Measurements from ENCODE around the gene RTN3. TPM values are rescaled to one million over a fixed set of nuclear protein-coding genes. Genes with fewer than 3 reads are reported as not detected.
"Not testable (repeated sequence)": the region's sequence is repeated elsewhere in the genome, so short reads cannot be mapped to it uniquely, and the experiment has no call there.

The RTN3 gene
- total and polyA plus RNA-seq, 4 donors = 82.1 to 102 (median 92.6) TPM

DNA sequence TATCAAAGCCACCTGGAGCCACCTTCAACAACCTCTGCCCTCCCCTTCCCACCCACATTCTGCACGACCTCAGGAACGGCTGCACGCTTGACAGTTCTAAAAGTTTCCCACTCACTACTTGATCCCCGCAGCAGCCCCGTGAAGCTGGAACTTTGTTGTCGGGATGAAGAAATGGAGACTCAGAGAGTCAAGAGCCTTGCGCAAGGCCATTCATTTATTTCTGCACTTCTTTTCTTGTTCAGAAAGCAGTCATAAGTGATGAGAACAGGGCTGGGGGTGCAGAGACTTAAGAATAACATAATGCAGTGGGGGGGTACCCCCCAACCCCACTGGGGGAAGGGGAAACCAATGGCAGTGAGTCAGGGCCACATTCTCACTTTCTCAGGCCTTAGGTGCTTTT is 89.5 kb downstream of the RTN3 start:
- TF ChIP-seq, protein P1, sequence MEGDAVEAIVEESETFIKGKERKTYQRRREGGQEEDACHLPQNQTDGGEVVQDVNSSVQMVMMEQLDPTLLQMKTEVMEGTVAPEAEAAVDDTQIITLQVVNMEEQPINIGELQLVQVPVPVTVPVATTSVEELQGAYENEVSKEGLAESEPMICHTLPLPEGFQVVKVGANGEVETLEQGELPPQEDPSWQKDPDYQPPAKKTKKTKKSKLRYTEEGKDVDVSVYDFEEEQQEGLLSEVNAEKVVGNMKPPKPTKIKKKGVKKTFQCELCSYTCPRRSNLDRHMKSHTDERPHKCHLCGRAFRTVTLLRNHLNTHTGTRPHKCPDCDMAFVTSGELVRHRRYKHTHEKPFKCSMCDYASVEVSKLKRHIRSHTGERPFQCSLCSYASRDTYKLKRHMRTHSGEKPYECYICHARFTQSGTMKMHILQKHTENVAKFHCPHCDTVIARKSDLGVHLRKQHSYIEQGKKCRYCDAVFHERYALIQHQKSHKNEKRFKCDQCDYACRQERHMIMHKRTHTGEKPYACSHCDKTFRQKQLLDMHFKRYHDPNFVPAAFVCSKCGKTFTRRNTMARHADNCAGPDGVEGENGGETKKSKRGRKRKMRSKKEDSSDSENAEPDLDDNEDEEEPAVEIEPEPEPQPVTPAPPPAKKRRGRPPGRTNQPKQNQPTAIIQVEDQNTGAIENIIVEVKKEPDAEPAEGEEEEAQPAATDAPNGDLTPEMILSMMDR (IDR thresholded peaks at IDR 0.05; ENCODE audit: control extremely low read depth, extremely low read depth) = no peak
- ATAC-seq (ENCODE audit: insufficient read depth, low FRiP score) (no peak), DNase-seq (peak in 1 of 3 donors; percentile 24)
- Histone ChIP-seq H3K4me1 (ENCODE audit: control insufficient read depth in 5 of 5, insufficient read depth in 5 of 5, low read length in 5 of 5) (peaks cover 0 to 30% (median 4%) of the 10 kb centered on the region in 5 donors), H3K9me3 (ENCODE audit: control insufficient read depth in 4 of 4, insufficient read depth in 3 of 4, low read length in 3 of 4) (no peaks in the 10 kb centered on the region), H3K27me3 (ENCODE audit: control insufficient read depth in 3 of 3, insufficient read depth in 3 of 3, low read length in 2 of 3) (peaks cover 0 to 9% (median 0%) of the 10 kb centered on the region in 3 donors), H3K36me3 (ENCODE audit: control insufficient read depth in 4 of 4, insufficient read depth in 4 of 4, low read length in 4 of 4) (no peaks in the 10 kb centered on the region), H3K27ac (ENCODE audit: low read depth in 1 of 2, low read length in 1 of 2) (no peak overlapping the region), H3K4me3 (no peak overlapping the region), H3K9ac (ENCODE audit: insufficient read depth in 1 of 2, low read length in 2 of 2) (no peak overlapping the region)
- WGBS, 2 donors = 64% methylated on average over 7 of the region's 7 CpGs

DNA sequence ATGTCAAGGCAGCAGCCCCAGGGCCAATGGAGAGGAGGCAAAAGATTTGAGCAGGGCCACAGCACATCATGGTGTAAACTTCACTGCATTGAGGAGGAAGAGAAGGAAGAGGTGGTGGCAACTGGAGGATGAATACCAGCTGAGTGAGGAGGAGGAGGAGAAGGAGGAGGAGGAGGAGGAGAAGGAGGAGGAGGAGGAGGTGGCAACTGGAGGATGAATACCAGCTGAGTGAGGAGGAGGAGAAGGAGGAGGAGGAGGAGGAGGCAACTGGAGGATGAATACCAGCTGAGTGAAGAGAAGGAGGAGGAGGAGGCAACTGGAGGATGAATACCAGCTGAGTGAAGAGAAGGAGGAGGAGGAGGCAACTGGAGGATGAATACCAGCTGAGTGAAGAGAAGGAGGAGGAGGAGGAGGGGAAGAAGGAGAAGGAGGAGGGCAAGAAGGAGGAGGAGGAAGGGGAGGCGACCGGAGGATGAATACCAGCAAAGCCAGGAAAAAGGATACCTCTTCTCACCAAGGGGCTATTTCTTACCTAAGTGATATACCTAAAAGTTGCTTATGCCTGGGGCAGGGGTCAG is 90.5 kb downstream of the RTN3 start:
- not testable (repeated sequence) for H3K27ac ChIP-seq (ENCODE audit: low read depth in 1 of 2, low read length in 1 of 2); H3K9me3 ChIP-seq (ENCODE audit: control insufficient read depth in 4 of 4, insufficient read depth in 3 of 4, low read length in 3 of 4); H3K27me3 ChIP-seq (ENCODE audit: control insufficient read depth in 3 of 3, insufficient read depth in 3 of 3, low read length in 2 of 3); DNase-seq; H3K4me3 ChIP-seq; ATAC-seq (ENCODE audit: insufficient read depth, low FRiP score); H3K9ac ChIP-seq (ENCODE audit: insufficient read depth in 1 of 2, low read length in 2 of 2); H3K36me3 ChIP-seq (ENCODE audit: control insufficient read depth in 4 of 4, insufficient read depth in 4 of 4, low read length in 4 of 4)
- WGBS, 2 donors = 94 to 95% methylated on average over 2 of the region's 2 CpGs
- peaks cover 0 to 20% (median 4%) of the 10 kb centered on the region in 5 donors for H3K4me1 ChIP-seq (ENCODE audit: control insufficient read depth in 5 of 5, insufficient read depth in 5 of 5, low read length in 5 of 5)

DNA sequence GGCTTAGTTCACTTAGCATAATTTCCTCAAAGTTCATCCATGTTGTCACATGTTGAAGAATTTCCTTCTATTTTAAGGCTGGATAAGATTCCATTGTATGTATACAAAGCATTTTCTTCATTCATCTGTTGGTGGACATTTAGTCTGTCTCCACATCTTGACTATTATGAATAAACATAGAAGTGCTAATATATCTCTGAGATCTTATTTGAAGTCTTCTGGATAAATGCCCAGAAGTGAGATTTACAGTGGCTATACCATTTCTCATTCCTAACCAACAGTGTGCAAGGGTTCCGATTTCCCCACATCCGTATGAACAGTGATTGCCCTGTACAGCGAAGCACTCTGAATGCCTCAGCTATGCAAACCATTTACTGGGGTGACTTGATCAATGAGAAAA is 93.9 kb downstream of the RTN3 start:
- peak in 1 of 3 donors; percentile 56 for DNase-seq
- peaks cover 0 to 5% (median 0%) of the 10 kb centered on the region in 3 donors for H3K27me3 ChIP-seq (ENCODE audit: control insufficient read depth in 3 of 3, insufficient read depth in 3 of 3, low read length in 2 of 3)
- peaks cover 0 to 13% (median 2%) of the 10 kb centered on the region in 5 donors for H3K4me1 ChIP-seq (ENCODE audit: control insufficient read depth in 5 of 5, insufficient read depth in 5 of 5, low read length in 5 of 5)
- TF ChIP-seq, protein P1 (IDR thresholded peaks at IDR 0.05; ENCODE audit: control extremely low read depth, extremely low read depth) = no peak
- H3K36me3 ChIP-seq (ENCODE audit: control insufficient read depth in 4 of 4, insufficient read depth in 4 of 4, low read length in 4 of 4) = no peaks in the 10 kb centered on the region
- 81% methylated on average over 3 of the region's 3 CpGs for WGBS, 2 donors
- ATAC-seq (ENCODE audit: insufficient read depth, low FRiP score) = no peak
- H3K9me3 ChIP-seq (ENCODE audit: control insufficient read depth in 4 of 4, insufficient read depth in 3 of 4, low read length in 3 of 4) = no peaks in the 10 kb centered on the region
- H3K9ac ChIP-seq (ENCODE audit: insufficient read depth in 1 of 2, low read length in 2 of 2) = no peak overlapping the region
- no peak overlapping the region for H3K27ac ChIP-seq (ENCODE audit: low read depth in 1 of 2, low read length in 1 of 2)
- no peak overlapping the region for H3K4me3 ChIP-seq

DNA sequence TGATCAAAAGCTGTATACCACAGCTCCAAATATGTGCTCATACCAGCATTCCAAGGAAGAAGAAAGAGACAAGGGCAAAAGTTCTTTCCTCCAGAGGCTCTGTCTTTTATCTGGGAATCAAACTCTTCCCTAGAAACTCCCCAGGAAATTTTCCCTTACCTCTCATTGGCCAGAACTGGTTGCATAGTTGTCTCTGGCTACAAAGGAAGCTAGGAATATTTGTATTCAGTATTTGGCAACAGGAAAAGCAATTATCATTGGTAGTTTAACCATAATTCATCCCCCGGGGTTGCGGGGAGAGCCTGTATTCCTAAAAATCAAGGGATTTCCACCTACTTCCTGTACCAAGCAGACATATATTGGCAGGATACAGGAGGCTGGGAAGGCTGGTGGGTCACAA is 97.7 kb downstream of the RTN3 start:
- peak in 1 of 3 donors; percentile 53 for DNase-seq
- Histone ChIP-seq H3K27ac (ENCODE audit: low read depth in 1 of 2, low read length in 1 of 2) (no peak overlapping the region), H3K9me3 (ENCODE audit: control insufficient read depth in 4 of 4, insufficient read depth in 3 of 4, low read length in 3 of 4) (no peaks in the 10 kb centered on the region), H3K36me3 (ENCODE audit: control insufficient read depth in 4 of 4, insufficient read depth in 4 of 4, low read length in 4 of 4) (no peaks in the 10 kb centered on the region), H3K4me3 (no peak overlapping the region), H3K27me3 (ENCODE audit: control insufficient read depth in 3 of 3, insufficient read depth in 3 of 3, low read length in 2 of 3) (no peaks in the 10 kb centered on the region), H3K9ac (ENCODE audit: insufficient read depth in 1 of 2, low read length in 2 of 2) (no peak overlapping the region), H3K4me1 (ENCODE audit: control insufficient read depth in 5 of 5, insufficient read depth in 5 of 5, low read length in 5 of 5) (peaks cover 0 to 9% (median 2%) of the 10 kb centered on the region in 5 donors)
- TF ChIP-seq, protein P1 (IDR thresholded peaks at IDR 0.05; ENCODE audit: control extremely low read depth, extremely low read depth) = no peak
- 50 to 59% methylated on average over 2 of the region's 2 CpGs for WGBS, 2 donors
- no peak for ATAC-seq (ENCODE audit: insufficient read depth, low FRiP score)
